Ovary (tissue), 9 donors: Measurements from ENCODE around the gene ANO7. TPM values are rescaled to one million over a fixed set of nuclear protein-coding genes. Genes with fewer than 3 reads are reported as not detected.

Experiments
- DNase-seq, 5 donors: peaks; one replicate each; pipeline ENCODE4 v3.0.0-alpha.2; 2019 to 2020
- H3K27ac ChIP-seq, 2 donors: fragments of 200-600 bp; one replicate each; pipeline versions ENCODE4 v1.5.1 to v1.8.0; 2019 to 2022
- H3K27me3 ChIP-seq: fragments of 200-600 bp; one replicate; pipeline ENCODE4 v1.8.0; 2022
- H3K36me3 ChIP-seq: fragments of 200-600 bp; sonication (generic); one replicate; pipeline ENCODE4 v1.5.1; 2019
- H3K4me1 ChIP-seq: one replicate; pipeline ENCODE4 v1.8.1; 2013; ENCODE audit warnings: mild to moderate bottlenecking, moderate library complexity; ENCODE audit not compliant: insufficient read depth
- H3K4me3 ChIP-seq: fragments of 200-600 bp; sonication (generic); one replicate; pipeline ENCODE4 v1.5.1; 2017
- H3K9me3 ChIP-seq, 2 donors: fragments of 200-600 bp in 1 of 2; sonication (generic) in 1 of 2; one replicate each; pipeline versions ENCODE4 v1.5.1 to v1.8.1; 2013 to 2019; ENCODE audit warnings: mild to moderate bottlenecking in 1 of 2, moderate library complexity in 1 of 2
- CTCF ChIP-seq, 3 donors: fragments of 450-650 bp in 2 of 3; fragments of 200-600 bp in 1 of 3; IDR thresholded peaks; one replicate each; pipeline versions ENCODE4 v1.5.1 to v1.8.0; 2016 to 2022; ENCODE audit warnings: antibody characterized with exemption in 3 of 3, mild to moderate bottlenecking in 1 of 3
- EP300 ChIP-seq: sonication (generic); formaldehyde crosslinking; IDR thresholded peaks from one replicate; pipeline ENCODE4 v1.6.1; 2017; ENCODE audit warnings: antibody characterized with exemption
- POLR2A ChIP-seq: fragments of 450-650 bp; IDR thresholded peaks from one replicate; pipeline ENCODE4 v1.6.1; 2017; ENCODE audit warnings: antibody characterized with exemption, mild to moderate bottlenecking, moderate library complexity
- WGBS, 3 donors: extraction: QIAGEN DNeasy Blood & Tissue Kit in 1 of 3; methylation state at CpG; one replicate each; pipeline versions ENCODE4 v1.1.5 to v1.1.7; 2013 to 2017; 5-methylcytosine and 5-hydroxymethylcytosine counted together
- intact Hi-C, 4 donors: fragments of 100-400 bp; cut with DNase I; formaldehyde crosslinking; loops; one replicate each; pipeline versions ENCODE4 v1.11.0 to v1.15.1; 2022 to 2023
- polyA plus RNA-seq, 2 donors: library from polyadenylated mRNA; stranded (reverse); fragments of 200-250 nt in 1 of 2; fragments of 350-450 nt in 1 of 2; fragmentation: Illumina TruSeq in 1 of 2; extraction: RNeasy Lipid Tissue Mini Kit (QIAGEN cat#74804) in 1 of 2; gene quantifications; one replicate each; pipeline ENCODE4 v1.2.3, GENCODE V29; 2013 to 2014
- total RNA-seq, 7 donors: library from RNA; depleted of rRNA in 2 of 7; stranded (reverse); fragments of >200 nt in 2 of 7; fragmentation: NEBNext Ultra II Directional in 3 of 7; extraction: Animal tissue kit (Norgen Biotek cat#: 25700) in 3 of 7; gene quantifications; one replicate each; pipeline versions ENCODE4 v1.1.0 to v1.2.4, GENCODE V29; 2016 to 2023
- donor health status: DM: no; HTN: no; CAD: no; lungs with moderate emphysema.
- donor health status: DM: no; HTN: no; CAD: no.
- donor health status: Bipolar disorder and iron deficiency.
- donor health status: DM: yes; HTN: yes; CAD: no.
- donor health status: DM: no; HTN: no; CAD: no.
- donor health status: DM: yes; HTN: yes; CAD: no.

ANO7 gene
- total and polyA plus RNA-seq, 9 donors, result 0.87 to 6.5 (median 2.1) TPM

DNA sequence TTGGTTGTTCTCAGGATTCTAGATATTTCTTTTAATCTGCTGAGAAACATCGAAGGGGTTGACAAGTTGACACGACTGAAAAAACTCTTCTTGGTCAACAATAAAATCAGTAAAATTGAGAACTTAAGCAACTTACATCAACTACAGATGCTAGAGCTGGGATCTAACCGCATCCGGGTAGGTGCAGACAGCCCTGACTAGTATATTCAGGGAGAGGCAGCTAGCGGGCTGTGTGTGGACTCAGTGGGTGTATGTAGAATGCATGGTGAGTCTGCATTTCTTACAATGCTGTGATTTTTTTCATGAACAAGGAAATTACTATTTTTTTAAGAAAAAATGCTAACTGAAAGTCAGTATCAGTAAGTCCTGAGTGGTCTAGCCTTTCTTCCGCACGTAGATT is 28.2 kb upstream of the ANO7 start:
- intact Hi-C loops, result no loop called here
- no peak overlapping the region for H3K4me3 ChIP-seq
- no peaks in the 10 kb centered on the region for H3K27me3 ChIP-seq
- peaks cover 10% of the 10 kb centered on the region for H3K4me1 ChIP-seq
- no peak overlapping the region for H3K27ac ChIP-seq
- no peak for TF ChIP-seq CTCF (IDR thresholded peaks at IDR 0.05)
- no peak for TF ChIP-seq EP300
- TF ChIP-seq POLR2A, result no peak
- no peaks in the 10 kb centered on the region for H3K9me3 ChIP-seq
- 95 to 97% (median 96%) methylated on average over 7 of the region's 7 CpGs for WGBS, 3 donors
- no peaks in the 10 kb centered on the region for H3K36me3 ChIP-seq
- DNase-seq, result no peak

DNA sequence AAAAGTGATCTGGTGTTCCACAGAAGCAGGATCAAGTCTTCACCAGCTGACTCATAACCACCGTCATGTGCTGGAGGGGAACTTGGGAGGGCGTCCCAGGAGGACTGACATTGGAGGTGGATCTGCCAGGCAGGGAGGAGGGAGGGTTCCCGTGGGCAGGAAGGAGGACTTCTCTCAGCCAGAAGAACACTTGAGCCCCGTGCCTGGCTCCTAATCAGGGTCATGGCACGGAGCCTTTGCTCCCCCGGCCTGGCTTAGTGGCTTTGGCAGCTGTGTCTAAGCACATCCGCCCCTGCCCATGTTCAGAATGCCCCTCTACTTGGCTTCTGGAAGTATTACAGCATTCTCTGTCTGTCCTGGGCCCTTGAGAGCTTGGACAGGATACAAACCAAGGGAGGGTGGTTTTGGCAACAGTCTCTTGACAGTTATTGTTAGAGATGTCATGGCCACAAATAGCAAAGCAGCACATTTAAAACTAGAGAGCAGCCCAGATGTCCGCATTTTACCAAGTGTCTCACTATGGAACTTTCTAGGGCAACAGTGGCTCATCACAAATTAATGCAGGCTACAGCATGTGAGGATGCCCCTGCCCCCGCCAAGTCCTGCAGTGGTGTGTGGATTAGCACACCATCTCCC is 26.7 kb upstream of the ANO7 start:
- no peak overlapping the region for H3K4me3 ChIP-seq
- intact Hi-C loops, result no loop called here
- peak; percentile 68 to 83 (median 76) for DNase-seq
- H3K27me3 ChIP-seq, result no peaks in the 10 kb centered on the region
- H3K27ac ChIP-seq, result peak overlapping the region; percentile 54 to 69
- TF ChIP-seq POLR2A, result no peak
- TF ChIP-seq EP300, result no peak
- TF ChIP-seq CTCF (IDR thresholded peaks at IDR 0.05), result no peak
- H3K9me3 ChIP-seq, result no peaks in the 10 kb centered on the region
- H3K4me1 ChIP-seq, result peaks cover 10% of the 10 kb centered on the region
- 16 to 19% (median 18%) methylated on average over 9 of the region's 9 CpGs for WGBS, 3 donors
- no peaks in the 10 kb centered on the region for H3K36me3 ChIP-seq

- 69 to 76% (median 69%) methylated on average over 3 of the region's 3 CpGs for WGBS, 3 donors
These were observed 24.8 kb upstream of the ANO7 start for GRCh38 chr2:241163601-241164118.

DNA sequence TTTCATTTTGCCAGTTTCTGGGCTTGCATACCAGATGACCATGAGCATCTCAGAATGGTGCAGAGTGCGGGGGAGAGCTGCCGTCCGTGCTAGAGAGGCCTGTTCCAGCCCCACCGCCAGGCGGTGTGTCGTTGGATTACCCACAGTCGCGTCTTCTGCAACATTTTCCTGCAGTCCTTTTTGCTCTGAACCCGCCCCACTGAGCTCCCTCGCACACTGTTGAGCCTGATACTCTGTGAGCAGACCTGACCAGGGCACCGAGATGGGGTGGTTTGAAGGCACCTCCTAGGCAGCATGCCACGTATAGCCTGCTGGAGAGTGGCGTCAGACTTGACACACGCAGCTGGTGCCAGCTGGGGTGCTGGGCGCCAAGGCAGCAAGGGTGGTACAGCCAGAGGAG is 20.1 kb upstream of the ANO7 start:
- Histone ChIP-seq H3K4me3 (no peak overlapping the region), H3K4me1 (no peaks in the 10 kb centered on the region), H3K27me3 (no peaks in the 10 kb centered on the region), H3K9me3 (no peaks in the 10 kb centered on the region), H3K36me3 (no peaks in the 10 kb centered on the region), H3K27ac (no peak overlapping the region)
- no peak for DNase-seq
- WGBS, 3 donors, result 90 to 94% (median 93%) methylated on average over 15 of the region's 15 CpGs
- TF ChIP-seq POLR2A (no peak), CTCF (IDR thresholded peaks at IDR 0.05) (no peak), EP300 (no peak)
- intact Hi-C loops, result no loop called here

More at GRCh38 chr2:241163601-241164118, 24.8 kb upstream of the ANO7 start:
- intact Hi-C loops, result no loop called here
- Histone ChIP-seq H3K27ac (no peak overlapping the region), H3K36me3 (no peaks in the 10 kb centered on the region), H3K4me3 (no peak overlapping the region), H3K4me1 (peaks cover 10% of the 10 kb centered on the region), H3K9me3 (no peaks in the 10 kb centered on the region), H3K27me3 (no peaks in the 10 kb centered on the region)
- TF ChIP-seq POLR2A (no peak), EP300 (no peak), CTCF (IDR thresholded peaks at IDR 0.05) (no peak)
- no peak for DNase-seq
